HG03135 (cell line): ENCODE data around the gene KATNBL1.

Experiments used
- ATAC-seq: cut with Tn5 transposase; IDR thresholded peaks from one replicate; pipeline ENCODE4 v1.9.1; 2021; ENCODE audit warnings: mild to moderate bottlenecking, moderate library complexity; ENCODE audit not compliant: unreplicated experiment

The KATNBL1 gene

DNA sequence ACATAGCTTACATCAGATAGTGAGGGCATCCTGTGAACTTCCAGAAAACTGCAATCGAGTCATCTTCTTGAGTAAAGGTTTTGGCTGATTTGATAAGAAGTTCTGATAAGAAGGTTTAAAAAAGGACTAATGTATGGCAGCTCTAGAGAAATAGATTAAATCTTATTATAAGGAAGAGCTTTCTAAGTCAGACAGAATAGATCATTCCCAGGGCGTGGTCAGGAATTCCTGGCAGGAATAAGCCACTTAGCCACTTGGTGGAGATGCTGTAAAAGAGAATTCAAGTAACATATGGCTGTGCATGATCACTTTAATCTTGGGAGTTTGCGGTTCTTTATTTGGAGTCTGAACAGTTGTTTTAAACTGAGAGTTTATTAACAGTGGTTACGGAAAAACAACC, 90.6 kb downstream of the KATNBL1 start:
- ATAC-seq: no peak

DNA sequence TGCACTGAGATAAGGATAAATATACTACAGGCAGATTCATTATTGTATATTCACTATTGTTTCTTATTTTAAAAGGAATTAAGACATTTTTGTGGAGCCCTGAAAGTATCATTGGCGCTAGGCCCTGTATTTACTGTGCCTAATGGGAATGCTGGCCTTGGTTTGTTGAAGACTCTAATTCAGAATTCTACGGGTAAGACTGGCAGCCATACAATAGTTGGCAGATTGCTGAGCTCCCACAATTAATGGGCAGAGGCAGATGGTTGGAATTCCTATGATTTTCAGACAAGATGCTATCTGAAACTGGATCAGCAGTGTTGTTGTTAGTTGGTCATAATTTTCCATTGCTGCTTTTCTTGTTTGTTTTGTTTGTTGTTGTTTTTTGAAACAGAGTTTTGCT, 93.3 kb downstream of the KATNBL1 start:
- no peak for ATAC-seq

DNA sequence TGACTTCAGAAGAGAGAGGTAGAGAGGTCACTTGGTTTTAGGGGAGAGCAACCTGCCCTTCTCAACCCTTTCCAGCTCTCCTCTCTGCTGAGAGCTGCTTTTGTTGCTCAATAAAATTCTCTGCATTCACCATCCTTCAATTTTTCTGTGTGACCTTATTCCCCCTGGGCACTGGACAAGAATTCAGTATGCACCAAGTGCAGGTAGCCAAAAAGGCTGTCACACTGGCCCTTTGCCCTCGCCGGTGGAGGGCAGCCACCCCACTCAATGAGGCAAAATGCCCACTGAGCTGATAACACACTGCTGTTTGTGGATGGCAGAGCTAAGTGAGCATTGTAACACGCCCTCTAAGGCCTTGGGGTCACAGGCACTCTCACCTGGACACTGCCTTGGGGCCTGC, 95.2 kb downstream of the KATNBL1 start:
- ATAC-seq: no peak

DNA sequence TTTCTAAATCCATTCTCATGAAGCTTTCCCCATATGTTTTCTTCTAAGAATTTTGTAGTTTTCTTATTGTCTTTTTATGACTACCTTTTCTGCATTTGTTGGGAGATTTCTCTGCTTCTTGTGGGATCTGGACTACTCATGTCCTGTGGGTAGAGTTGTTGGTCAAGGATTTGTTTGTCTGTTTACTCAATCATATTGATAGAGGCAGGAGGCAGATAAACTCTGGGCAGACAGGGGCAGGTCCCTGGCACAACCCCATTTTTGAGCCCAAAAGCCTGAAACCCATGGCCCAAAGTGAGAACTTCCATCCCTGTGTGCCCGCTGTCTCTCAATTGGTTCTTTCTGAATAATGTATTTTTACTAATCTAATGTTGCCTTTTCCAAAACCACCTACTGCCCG, 95.7 kb downstream of the KATNBL1 start:
- no peak for ATAC-seq

DNA sequence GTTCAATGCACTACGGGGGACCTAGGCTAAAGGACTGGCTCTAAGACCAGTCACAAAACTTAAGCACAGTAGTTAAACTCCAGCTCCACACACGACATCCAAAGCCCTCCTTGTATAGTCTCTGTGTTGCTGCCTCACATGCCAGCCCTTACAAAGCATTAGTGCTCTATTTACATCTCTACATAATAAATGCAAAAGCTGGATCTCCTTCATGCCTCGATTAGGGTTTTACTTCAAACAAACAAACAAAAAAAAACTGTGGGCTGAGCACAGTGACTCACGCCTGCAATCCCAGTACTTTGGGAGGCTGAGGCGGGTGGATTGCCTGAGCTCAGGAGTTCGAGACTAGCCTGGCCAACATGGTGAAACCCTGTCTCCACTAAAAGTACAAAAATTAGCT, 98.4 kb downstream of the KATNBL1 start:
- ATAC-seq: no peak

DNA sequence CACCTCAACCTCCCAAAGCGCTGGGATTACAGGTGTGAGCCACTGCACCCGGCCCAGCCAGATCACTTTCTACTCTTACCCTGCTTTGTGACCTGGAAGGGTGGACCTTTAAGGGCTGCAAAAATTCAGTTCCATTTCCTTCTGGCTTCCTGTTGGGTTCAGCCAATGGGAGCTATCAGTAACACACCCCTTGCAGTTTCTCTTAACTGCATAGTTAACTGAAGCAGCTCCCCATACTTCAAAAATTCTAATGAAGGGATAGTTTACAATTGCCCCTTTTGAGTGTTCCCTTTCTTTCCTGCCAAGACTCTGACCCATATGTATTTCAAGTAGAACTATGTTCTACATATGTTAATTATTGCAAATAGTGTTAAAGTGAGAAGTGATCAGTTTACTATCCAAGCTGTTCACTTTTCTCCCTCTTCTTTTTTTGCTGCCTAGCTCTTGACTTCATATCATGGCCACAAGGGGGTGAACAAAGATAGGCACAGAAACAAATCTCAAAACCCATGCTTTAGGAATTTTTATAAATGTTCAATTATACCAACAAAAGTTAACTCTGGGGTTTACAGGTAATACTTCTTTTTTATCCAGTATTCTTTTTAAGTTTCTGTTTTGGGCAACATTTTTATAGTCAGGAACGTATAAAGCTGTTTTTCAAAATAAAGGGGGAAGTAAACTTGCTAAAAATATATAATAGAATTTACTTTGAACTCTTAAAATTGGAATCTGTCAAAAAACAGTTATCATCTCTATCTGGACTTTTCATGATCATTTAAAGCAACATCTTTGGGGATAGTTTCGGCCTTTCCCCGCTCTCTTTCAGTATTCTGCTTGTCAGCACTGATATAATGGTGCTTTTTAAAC, 99.9 kb downstream of the KATNBL1 start:
- ATAC-seq: no peak

DNA sequence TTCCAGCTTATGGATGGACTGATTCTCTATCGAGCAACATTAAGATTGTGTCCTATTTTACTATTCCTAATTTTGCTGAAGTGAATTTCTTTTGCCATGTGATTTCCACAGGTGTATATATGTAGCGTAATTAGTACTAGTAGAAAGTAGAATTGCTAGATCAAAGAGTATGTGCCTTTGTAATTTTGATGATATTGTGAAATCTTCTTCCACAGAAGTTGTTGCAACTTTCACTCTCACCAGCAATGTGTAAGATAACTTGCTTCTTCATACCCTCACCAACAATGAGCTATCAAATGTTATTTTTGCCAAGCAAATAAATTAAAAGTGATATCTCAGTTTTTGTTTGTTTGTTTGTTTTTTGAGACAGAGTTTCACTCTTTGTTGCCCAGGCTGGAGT, 102.6 kb downstream of the KATNBL1 start:
- no peak for ATAC-seq

DNA sequence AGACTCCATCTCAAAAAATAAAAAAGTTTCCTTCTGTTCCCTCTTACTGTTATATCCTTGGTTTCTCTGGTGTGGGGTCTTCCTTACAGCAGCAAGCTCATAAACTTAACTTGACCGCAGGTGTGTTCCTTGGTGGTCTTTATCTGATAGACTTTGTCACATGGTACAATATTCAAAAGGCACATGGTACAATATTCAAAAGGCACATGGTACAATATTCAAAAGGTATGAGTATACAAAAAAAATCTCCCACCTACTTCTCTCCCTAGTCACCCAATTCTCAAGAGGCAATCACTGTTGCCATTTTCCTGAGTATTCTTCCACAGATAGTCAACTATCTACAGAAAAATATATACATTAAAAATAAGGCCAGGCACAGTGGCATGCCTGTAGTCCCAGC, 103.5 kb downstream of the KATNBL1 start:
- ATAC-seq: no peak

DNA sequence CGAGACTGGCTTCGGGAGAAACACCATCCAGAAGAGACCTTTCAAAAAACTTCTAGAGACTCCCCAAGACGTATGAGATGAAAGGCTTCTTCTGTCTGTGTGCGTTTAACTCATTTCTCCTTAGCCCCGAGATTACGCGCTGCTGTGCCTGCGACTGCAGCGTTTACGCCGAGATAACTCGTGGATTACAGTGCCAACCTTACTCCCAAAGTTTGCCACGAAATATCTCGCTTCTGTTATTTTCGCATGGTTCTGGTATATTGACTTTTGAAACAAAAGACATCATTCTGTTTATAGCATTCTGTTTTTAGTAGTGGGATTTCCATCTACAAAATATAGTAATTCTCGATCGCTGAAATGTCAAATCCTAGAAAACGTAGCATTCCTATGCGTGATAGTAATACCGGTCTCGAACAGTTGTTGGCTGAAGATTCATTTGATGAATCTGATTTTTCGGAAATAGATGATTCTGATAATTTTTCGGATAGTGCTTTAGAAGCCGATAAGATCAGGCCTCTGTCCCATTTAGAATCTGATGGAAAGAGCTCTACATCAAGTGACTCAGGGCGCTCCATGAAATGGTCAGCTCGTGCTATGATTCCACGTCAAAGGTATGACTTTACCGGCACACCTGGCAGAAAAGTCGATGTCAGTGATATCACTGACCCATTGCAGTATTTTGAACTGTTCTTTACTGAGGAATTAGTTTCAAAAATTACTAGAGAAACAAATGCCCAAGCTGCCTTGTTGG, 107.5 kb downstream of the KATNBL1 start:
- ATAC-seq: no peak

DNA sequence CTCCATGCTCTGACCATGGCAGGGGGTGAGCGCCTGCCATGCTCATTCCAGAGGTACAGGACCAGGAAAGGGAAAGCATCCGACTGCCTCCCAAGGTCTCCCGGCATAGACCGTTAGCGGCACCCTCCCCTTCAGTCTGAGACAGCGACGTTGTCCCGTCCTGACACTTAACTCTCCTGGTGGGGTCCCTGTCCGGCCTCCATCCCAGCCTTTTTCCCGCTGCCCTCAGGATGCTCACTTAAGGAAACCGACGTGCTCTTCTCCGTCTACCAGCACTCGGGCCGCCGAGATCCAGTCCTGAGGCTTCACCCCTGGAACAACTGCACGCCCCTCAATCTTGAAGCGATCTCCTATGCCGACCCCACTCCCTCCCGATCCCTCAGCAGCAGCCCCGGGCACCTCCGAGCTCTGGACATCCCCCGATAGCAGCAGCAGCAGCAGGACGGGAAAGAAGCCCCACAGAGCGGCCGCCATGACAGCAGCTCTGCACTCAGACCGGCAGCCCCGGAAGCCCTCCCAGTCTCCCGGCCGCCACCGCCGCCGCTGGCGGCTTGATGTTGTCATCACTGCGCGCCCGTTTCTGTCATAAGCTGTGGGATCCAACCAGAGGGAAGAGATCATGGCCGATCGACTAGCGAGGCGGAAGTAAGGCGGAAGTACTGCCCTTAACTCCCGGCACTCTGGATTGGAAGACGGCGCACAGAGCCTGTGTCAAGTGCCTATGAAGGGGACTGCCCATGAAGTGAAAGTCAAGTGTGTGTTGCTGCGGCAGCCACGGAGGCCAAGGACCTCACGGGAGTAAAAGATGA, 108.3 kb downstream of the KATNBL1 start, which contains the start of the genes EMC7 and PGBD4:
TSS of gene EMC7 (minus strand) at position 497 of the 809 bp plus-strand sequence. CDS start at position 474, 23 bp downstream.
TSS of gene PGBD4 (plus strand) at position 718 of the 809 bp plus-strand sequence. CDS start 449 bp downstream, outside the sequence.
- ATAC-seq: peak; percentile 98

DNA sequence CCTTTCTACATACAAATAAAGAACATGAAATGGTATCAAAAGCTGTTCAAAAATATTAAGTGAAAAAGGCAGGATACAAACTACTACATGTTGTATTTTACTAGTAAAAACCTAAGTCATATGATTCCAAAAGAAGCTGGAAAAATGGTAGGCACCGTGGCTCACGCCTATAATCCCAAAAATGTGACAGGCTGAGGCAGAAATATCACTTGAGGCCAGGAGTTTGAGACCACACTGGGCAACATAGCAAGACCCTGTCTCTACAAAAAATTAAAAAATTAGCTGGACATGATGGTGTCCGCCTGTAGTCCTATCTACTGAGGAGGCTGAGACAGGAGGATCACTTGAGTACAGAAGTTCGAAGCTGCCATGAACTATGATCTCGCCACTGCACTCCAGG, 110.0 kb downstream of the KATNBL1 start:
- no peak for ATAC-seq
